ENCODE measurements around the gene SIM1. TPM values are rescaled to one million over a fixed set of nuclear protein-coding genes. Genes with fewer than 3 reads are reported as not detected.
A peak's percentile ranks its signal among the peaks of the same experiment; 100 is the strongest.

The SIM1 gene
- total and polyA plus RNA-seq, 12 donors = not detected

DNA sequence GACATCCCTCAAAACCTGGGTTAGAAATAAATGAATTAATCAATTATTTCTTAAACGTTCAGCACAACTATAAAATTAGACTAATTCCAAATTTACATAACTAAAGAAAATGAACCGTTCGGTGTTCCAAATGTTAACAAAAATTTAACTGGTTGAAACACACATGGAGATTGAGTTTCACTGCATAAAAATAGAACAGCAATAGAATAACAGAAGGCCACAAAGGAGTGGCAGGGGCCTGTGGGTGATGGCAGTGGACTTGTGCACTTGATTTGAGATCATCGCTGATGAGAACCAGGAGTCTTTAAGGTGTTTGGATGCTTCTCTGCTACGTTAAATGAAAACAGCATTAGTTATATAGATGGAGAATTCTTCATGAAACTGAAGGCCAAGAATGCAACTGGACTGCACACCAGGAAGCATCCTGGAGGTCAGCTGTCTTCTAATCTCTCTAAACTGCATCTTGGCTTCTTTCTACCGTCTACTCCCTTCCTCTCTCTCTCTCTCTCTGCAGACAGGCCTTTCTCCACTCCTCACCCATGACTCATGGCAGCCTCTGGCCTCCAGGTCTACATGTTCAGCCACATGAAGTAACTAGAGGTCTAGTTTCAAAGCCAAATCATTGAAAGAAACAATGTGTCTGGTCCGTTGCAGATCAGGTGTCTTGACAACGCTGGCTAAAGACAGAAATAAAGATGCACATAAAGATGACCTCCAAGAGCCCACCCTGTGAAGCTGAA, 111.3 kb downstream of the SIM1 start:
- ATAC-seq (no peak), DNase-seq (no peak)
- H3K27ac ChIP-seq = no peak overlapping the region
- H3K9me3 ChIP-seq = peaks cover 0 to 3% (median 0%) of the 10 kb centered on the region in 11 donors
- intact Hi-C loops (cut with DNase I) = no loop called here
- no peak overlapping the region for H3K4me3 ChIP-seq
- 68 to 71% methylated on average over 8 of the region's 8 CpGs for WGBS, 2 donors
- H3K4me1 ChIP-seq = peaks cover 0 to 1% (median 0%) of the 10 kb centered on the region in 9 donors
- no peaks in the 10 kb centered on the region for H3K36me3 ChIP-seq
- H3K27me3 ChIP-seq = no peaks in the 10 kb centered on the region
- TF ChIP-seq, protein P1, sequence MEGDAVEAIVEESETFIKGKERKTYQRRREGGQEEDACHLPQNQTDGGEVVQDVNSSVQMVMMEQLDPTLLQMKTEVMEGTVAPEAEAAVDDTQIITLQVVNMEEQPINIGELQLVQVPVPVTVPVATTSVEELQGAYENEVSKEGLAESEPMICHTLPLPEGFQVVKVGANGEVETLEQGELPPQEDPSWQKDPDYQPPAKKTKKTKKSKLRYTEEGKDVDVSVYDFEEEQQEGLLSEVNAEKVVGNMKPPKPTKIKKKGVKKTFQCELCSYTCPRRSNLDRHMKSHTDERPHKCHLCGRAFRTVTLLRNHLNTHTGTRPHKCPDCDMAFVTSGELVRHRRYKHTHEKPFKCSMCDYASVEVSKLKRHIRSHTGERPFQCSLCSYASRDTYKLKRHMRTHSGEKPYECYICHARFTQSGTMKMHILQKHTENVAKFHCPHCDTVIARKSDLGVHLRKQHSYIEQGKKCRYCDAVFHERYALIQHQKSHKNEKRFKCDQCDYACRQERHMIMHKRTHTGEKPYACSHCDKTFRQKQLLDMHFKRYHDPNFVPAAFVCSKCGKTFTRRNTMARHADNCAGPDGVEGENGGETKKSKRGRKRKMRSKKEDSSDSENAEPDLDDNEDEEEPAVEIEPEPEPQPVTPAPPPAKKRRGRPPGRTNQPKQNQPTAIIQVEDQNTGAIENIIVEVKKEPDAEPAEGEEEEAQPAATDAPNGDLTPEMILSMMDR (IDR thresholded peaks at IDR 0.05) = no peak

DNA sequence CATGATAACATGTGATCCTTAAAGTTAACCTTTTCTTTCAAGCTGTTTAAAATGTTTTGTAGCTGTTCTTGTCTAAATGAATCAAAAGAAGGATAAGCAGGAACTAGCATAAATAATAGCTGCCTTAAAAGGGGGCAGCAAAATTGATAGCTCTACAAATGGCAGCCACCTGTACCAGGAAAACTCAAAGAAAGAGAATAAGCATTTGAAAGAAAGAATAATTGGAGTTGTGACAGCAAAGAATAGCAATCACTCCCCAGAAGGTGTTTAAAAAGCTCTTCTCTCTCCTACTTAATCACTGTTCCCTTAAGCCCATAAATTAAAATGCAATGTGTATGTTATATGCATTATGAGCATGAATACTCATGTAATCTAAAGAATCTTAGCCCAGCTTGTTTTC, 114.6 kb downstream of the SIM1 start:
- H3K27me3 ChIP-seq = no peaks in the 10 kb centered on the region
- no peak overlapping the region for H3K4me3 ChIP-seq
- intact Hi-C loops (cut with DNase I) = no loop called here
- ATAC-seq = no peak
- H3K4me1 ChIP-seq = peaks cover 0 to 15% (median 0%) of the 10 kb centered on the region in 9 donors
- TF ChIP-seq, protein P1 (IDR thresholded peaks at IDR 0.05) = no peak
- H3K9me3 ChIP-seq = peaks cover 0 to 3% (median 0%) of the 10 kb centered on the region in 11 donors
- no peak for DNase-seq
- no peak overlapping the region for H3K27ac ChIP-seq
- H3K36me3 ChIP-seq = no peaks in the 10 kb centered on the region

DNA sequence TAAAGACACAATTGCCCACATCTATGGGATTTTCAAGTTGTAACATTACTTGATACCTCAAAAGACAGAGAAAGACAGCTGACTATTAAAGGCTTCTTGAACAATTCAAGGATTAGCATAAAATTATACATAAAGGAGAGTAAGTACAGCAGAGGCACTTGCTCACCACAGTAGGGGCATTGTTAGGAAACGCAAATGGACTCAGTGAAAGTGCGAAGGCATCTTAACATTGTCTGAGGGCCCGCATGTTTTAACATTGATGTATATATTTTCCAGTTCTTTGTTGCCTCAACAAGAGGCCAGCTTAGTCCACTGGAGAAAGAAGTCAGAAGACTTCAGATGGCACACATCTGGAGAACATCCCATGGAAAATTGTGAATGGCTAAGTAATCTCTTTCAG, 115.4 kb downstream of the SIM1 start:
- TF ChIP-seq, protein P1 (IDR thresholded peaks at IDR 0.05) = no peak
- ATAC-seq (no peak), DNase-seq (no peak)
- Histone ChIP-seq H3K4me1 (peaks cover 0 to 15% (median 0%) of the 10 kb centered on the region in 9 donors), H3K27ac (no peak overlapping the region), H3K9me3 (peaks cover 0 to 3% (median 0%) of the 10 kb centered on the region in 11 donors), H3K4me3 (no peak overlapping the region), H3K27me3 (no peaks in the 10 kb centered on the region), H3K36me3 (no peaks in the 10 kb centered on the region)
- WGBS, 2 donors = 95 to 97% methylated on average over 3 of the region's 3 CpGs
- intact Hi-C loops (cut with DNase I) = no loop called here

DNA sequence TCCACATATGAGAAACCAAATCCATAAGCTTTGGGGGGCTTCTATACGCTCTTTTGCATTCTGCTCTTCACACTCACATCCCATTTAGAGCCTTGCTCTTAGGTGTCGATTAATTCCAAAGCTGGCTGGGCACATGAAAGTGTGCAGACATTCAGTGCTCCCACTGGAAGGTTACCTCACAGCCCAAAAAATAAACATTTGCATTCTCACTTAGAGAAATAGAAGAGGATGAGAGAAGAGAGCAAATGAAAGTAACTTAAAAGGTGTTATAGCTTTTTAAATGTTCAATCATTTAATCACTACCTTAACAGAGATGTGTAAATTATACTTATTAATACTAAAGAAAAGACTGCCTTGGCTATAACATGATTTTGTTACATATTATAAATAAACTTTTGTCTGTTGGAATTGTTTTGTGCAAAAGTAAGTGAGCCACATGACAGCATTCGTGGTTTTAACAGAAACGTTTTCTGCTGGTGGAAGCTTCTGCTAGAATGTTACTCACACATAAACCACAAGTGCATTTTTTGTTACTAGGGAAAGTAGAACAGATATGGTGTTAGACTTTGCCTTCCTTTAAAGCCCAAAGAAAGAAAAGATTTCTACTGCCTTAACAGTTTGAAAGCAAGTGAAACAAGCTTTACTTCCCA, 116.7 kb downstream of the SIM1 start:
- Histone ChIP-seq H3K4me3 (no peak overlapping the region), H3K9me3 (peaks cover 0 to 3% (median 0%) of the 10 kb centered on the region in 11 donors), H3K27ac (peak overlapping the region in 1 of 10 donors; percentile 9), H3K36me3 (no peaks in the 10 kb centered on the region), H3K27me3 (no peaks in the 10 kb centered on the region), H3K4me1 (peaks cover 0 to 28% (median 0%) of the 10 kb centered on the region in 9 donors)
- ATAC-seq = no peak
- WGBS, 2 donors = 68 to 70% methylated on average over 4 of the region's 4 CpGs
- intact Hi-C loops (cut with DNase I) = no loop called here
- no peak for DNase-seq
- TF ChIP-seq, protein P1 (IDR thresholded peaks at IDR 0.05) = no peak

Measured in heart right ventricle (tissue), 16 donors.